Peyer's patch (tissue), 4 donors: ENCODE results near the gene CD40. TPM values are rescaled to one million over a fixed set of nuclear protein-coding genes. Genes with fewer than 3 reads are reported as not detected.

Experiments used
- DNase-seq, 3 donors: peaks; one replicate each; pipeline ENCODE4 v3.0.0-alpha.2; 2017 to 2019
- H3K27ac ChIP-seq, 4 donors: fragments of 200-600 bp; sonication (generic); one replicate each; pipeline ENCODE4 v1.5.1; 2016 to 2019
- H3K27me3 ChIP-seq, 2 donors: fragments of 200-600 bp; sonication (generic); one replicate each; pipeline ENCODE4 v1.5.1; 2019
- H3K36me3 ChIP-seq, 3 donors: fragments of 200-600 bp; sonication (generic); one replicate each; pipeline ENCODE4 v1.5.1; 2016 to 2019
- H3K4me1 ChIP-seq, 4 donors: fragments of 200-600 bp; sonication (generic); one replicate each; pipeline ENCODE4 v1.5.1; 2016 to 2019
- H3K4me3 ChIP-seq, 4 donors: fragments of 200-600 bp; sonication (generic); 1 replicate in 3 of 4; 2 replicates in 1 of 4; pipeline ENCODE4 v1.5.1; 2016 to 2019; ENCODE audit warnings: mild to moderate bottlenecking in 1 of 4
- H3K9me3 ChIP-seq, 4 donors: fragments of 200-600 bp; sonication (generic); one replicate each; pipeline ENCODE4 v1.5.1; 2016 to 2019; ENCODE audit warnings: mild to moderate bottlenecking in 1 of 4
- CTCF ChIP-seq, 6 experiments: fragments of 450-650 bp in 4 of 6; fragments of 200-600 bp in 2 of 6; sonication (generic) in 1 of 6; IDR thresholded peaks; one replicate each; pipeline ENCODE4 v1.5.1; 2017 to 2019; ENCODE audit warnings: antibody characterized with exemption in 6 of 6, mild to moderate bottlenecking in 3 of 6, moderate library complexity in 1 of 6
- POLR2A ChIP-seq, 2 donors: fragments of 450-650 bp; IDR thresholded peaks; one replicate each; pipeline ENCODE4 v1.5.1; 2017; ENCODE audit warnings: antibody characterized with exemption in 2 of 2, mild to moderate bottlenecking in 2 of 2, moderate library complexity in 2 of 2
- total RNA-seq, 4 donors: library from RNA; depleted of rRNA; stranded (reverse); fragments of >200 nt; gene quantifications; one replicate each; pipeline ENCODE4 v1.1.0, GENCODE V29; 2016

CD40 gene
- total RNA-seq, 4 donors from 2014 or later = 1.6 to 17.6 (median 9.3) TPM

DNA sequence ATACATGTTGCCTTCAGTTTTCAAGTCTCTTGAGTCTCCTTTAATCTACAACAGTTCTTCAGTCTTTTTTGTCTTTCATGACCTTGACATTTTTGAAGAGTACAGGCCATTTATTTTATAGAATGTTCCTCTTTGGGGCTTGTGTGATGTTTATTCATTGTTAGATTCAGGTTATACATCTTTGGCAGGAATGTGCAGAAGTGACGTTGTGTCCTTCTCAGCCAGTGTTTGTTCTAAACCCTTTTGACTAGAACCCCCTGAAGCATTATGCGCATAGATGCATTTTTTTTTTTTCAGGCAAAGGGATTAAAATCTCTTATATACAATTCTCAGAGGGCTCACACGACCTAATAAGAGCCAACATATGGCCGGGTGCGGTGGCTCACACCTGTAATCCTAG, 17.1 kb upstream of the CD40 start:
- Histone ChIP-seq H3K4me3 (no peak overlapping the region), H3K27ac (no peak overlapping the region), H3K4me1 (no peaks in the 10 kb centered on the region), H3K9me3 (no peaks in the 10 kb centered on the region), H3K36me3 (no peaks in the 10 kb centered on the region), H3K27me3 (no peaks in the 10 kb centered on the region)
- no peak for DNase-seq
- TF ChIP-seq CTCF (IDR thresholded peaks at IDR 0.05) (no peak), POLR2A (IDR thresholded peaks at IDR 0.05) (no peak)

DNA sequence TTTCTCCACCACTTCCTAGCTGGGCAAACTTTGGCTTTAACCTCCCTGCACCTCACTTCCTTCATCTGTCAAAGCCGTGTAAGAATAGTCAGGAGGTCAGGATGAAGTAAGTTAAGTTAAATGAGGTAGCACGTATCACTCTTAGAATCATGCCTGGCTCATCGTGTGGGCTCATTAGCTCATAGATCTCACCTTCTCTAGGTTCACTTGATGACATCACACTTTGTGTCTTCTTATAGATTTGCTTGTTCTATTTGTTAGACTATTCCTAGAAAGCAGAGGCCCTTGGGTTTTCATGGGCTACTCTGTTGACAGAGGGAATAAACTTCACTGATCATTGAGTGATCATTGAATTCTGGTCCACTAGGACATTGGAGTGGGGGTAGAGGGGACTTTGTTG, 16.2 kb upstream of the CD40 start:
- no peak for DNase-seq
- H3K27ac ChIP-seq = no peak overlapping the region
- H3K27me3 ChIP-seq = no peaks in the 10 kb centered on the region
- H3K9me3 ChIP-seq = no peaks in the 10 kb centered on the region
- no peaks in the 10 kb centered on the region for H3K4me1 ChIP-seq
- TF ChIP-seq POLR2A (IDR thresholded peaks at IDR 0.05) (no peak), CTCF (IDR thresholded peaks at IDR 0.05) (no peak)
- H3K4me3 ChIP-seq = no peak overlapping the region
- no peaks in the 10 kb centered on the region for H3K36me3 ChIP-seq

DNA sequence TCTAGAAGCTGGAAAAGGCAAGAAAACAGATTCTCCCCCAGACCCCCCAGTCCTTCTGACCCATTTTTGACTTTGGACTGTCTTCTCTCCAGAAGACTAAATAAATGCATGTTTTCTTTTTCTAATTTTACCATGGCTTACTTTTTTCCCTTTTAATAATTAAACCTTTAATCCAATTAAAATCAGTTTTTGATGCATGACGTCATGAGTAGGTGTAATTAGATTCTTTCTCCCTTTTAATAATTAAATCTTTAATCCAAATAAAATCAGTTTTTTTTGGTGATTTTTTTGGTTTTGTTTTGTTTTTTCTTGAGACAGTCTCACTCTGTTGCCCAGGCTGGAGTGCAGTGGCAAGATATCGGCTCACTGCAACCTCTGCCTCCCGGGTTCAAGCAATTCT, 15.2 kb upstream of the CD40 start:
- H3K4me3 ChIP-seq = no peak overlapping the region
- no peak for TF ChIP-seq CTCF (IDR thresholded peaks at IDR 0.05)
- no peak for TF ChIP-seq POLR2A (IDR thresholded peaks at IDR 0.05)
- H3K4me1 ChIP-seq = no peaks in the 10 kb centered on the region
- no peak for DNase-seq
- H3K9me3 ChIP-seq = no peaks in the 10 kb centered on the region
- no peak overlapping the region for H3K27ac ChIP-seq
- no peaks in the 10 kb centered on the region for H3K27me3 ChIP-seq
- no peaks in the 10 kb centered on the region for H3K36me3 ChIP-seq

- no peaks in the 10 kb centered on the region for H3K36me3 ChIP-seq
- no peak overlapping the region for H3K27ac ChIP-seq
- peaks cover 0 to 5% (median 0%) of the 10 kb centered on the region in 4 donors for H3K4me1 ChIP-seq
- H3K4me3 ChIP-seq = no peak overlapping the region
- DNase-seq = no peak
- TF ChIP-seq POLR2A (IDR thresholded peaks at IDR 0.05) (no peak), CTCF (IDR thresholded peaks at IDR 0.05) (no peak)
- H3K27me3 ChIP-seq = no peaks in the 10 kb centered on the region
- H3K9me3 ChIP-seq = no peaks in the 10 kb centered on the region
Observed at GRCh38 chr20:46104262-46104661, 13.9 kb upstream of the CD40 start.

- no peak for DNase-seq
Observed at GRCh38 chr20:46107061-46107460, 11.1 kb upstream of the CD40 start.

More at GRCh38 chr20:46107061-46107460, 11.1 kb upstream of the CD40 start:
- Histone ChIP-seq H3K4me3 (no peak overlapping the region), H3K4me1 (peaks cover 0 to 9% (median 0%) of the 10 kb centered on the region in 4 donors), H3K27me3 (no peaks in the 10 kb centered on the region), H3K9me3 (no peaks in the 10 kb centered on the region), H3K36me3 (no peaks in the 10 kb centered on the region), H3K27ac (no peak overlapping the region)
- no peak for TF ChIP-seq CTCF (IDR thresholded peaks at IDR 0.05)
- no peak for TF ChIP-seq POLR2A (IDR thresholded peaks at IDR 0.05)
